OCI-LY1 (cell line): ENCODE data around the gene SLCO3A1.

Experiments
- CTCF ChIP-seq: fragments of 200-600 bp; sonication (generic), shearing (Covaris generic); IDR thresholded peaks from 2 replicates; pipeline ENCODE4 v1.5.1; 2017; ENCODE audit warnings: mild to moderate bottlenecking, antibody characterized with exemption, low read length, moderate library complexity, mixed read lengths
- EZH2 ChIP-seq: fragments of 200-600 bp; sonication (generic), shearing (Covaris generic); IDR thresholded peaks from 2 replicates; pipeline ENCODE4 v1.8.0; 2017; ENCODE audit warnings: borderline replicate concordance, mixed run types, mild to moderate bottlenecking, antibody characterized with exemption, low read length, moderate library complexity, mixed read lengths

- TF ChIP-seq EZH2 = no peak
- TF ChIP-seq CTCF = no peak
These were observed 297.7 kb downstream of the SLCO3A1 start for GRCh38 chr15:92151168-92151567.
